Right atrium auricular region (tissue), 2 donors: ENCODE measurements around the gene EXOC6B. TPM values are rescaled to one million over a fixed set of nuclear protein-coding genes. Genes with fewer than 3 reads are reported as not detected.

Source experiments
- DNase-seq: peaks from one replicate; pipeline ENCODE4 v3.0.0-alpha.2; 2019; ENCODE audit warnings: low spot score
- H3K27ac ChIP-seq, 2 donors: fragments of 200-600 bp; sonication (generic); 1 replicate in 1 of 2; 2 replicates in 1 of 2; pipeline ENCODE4 v1.5.1; 2016 to 2019
- H3K27me3 ChIP-seq, 2 donors: fragments of 200-600 bp; sonication (generic); one replicate each; pipeline versions ENCODE4 v1.5.1 to v1.6.0; 2017 to 2019
- H3K36me3 ChIP-seq: fragments of 200-600 bp; sonication (generic); one replicate; pipeline ENCODE4 v1.5.1; 2016
- H3K4me1 ChIP-seq, 2 donors: fragments of 200-600 bp; sonication (generic); one replicate each; pipeline versions ENCODE4 v1.5.1 to v1.6.0; 2017 to 2019
- H3K4me3 ChIP-seq, 2 donors: fragments of 200-600 bp; sonication (generic); 1 replicate in 1 of 2; 2 replicates in 1 of 2; pipeline ENCODE4 v1.5.1; 2017 to 2019; ENCODE audit warnings: mild to moderate bottlenecking in 1 of 2, moderate library complexity in 1 of 2
- H3K9me3 ChIP-seq, 2 donors: fragments of 200-600 bp; sonication (generic); one replicate each; pipeline ENCODE4 v1.5.1; 2019
- CTCF ChIP-seq, 2 donors: fragments of 200-600 bp; sonication (generic); IDR thresholded peaks; one replicate each; pipeline ENCODE4 v1.5.1; 2019; ENCODE audit warnings: antibody characterized with exemption in 2 of 2
- total RNA-seq, 2 donors: library from RNA; depleted of rRNA; stranded (reverse); fragments of >200 nt; gene quantifications; one replicate each; pipeline ENCODE4 v1.1.0, GENCODE V29; 2016

Gene EXOC6B
- total RNA-seq, 2 donors from 2014 or later: 80.5 to 111 TPM

- DNase-seq: no peak
- H3K27me3 ChIP-seq: no peaks in the 10 kb centered on the region
- no peak for TF ChIP-seq CTCF (IDR thresholded peaks at IDR 0.05)
- no peaks in the 10 kb centered on the region for H3K9me3 ChIP-seq
- no peak overlapping the region for H3K27ac ChIP-seq
- peaks cover 0 to 12% of the 10 kb centered on the region in 2 donors for H3K4me1 ChIP-seq
- no peak overlapping the region for H3K4me3 ChIP-seq
- H3K36me3 ChIP-seq: no peaks in the 10 kb centered on the region
Measured at GRCh38 chr2:72236445-72237067, 589.3 kb downstream of the EXOC6B start.

- Histone ChIP-seq H3K27ac (no peak overlapping the region), H3K36me3 (no peaks in the 10 kb centered on the region), H3K27me3 (no peaks in the 10 kb centered on the region), H3K4me3 (no peak overlapping the region), H3K4me1 (peaks cover 0 to 12% of the 10 kb centered on the region in 2 donors), H3K9me3 (no peaks in the 10 kb centered on the region)
- TF ChIP-seq CTCF (IDR thresholded peaks at IDR 0.05): no peak
- no peak for DNase-seq
Measured at GRCh38 chr2:72235497-72236415, 590.1 kb downstream of the EXOC6B start.

GRCh38 chr2:72233211-72233610 lies 592.6 kb downstream of the EXOC6B start:
- no peak for DNase-seq
- TF ChIP-seq CTCF (IDR thresholded peaks at IDR 0.05): no peak
- Histone ChIP-seq H3K4me3 (no peak overlapping the region), H3K27ac (no peak overlapping the region), H3K4me1 (peaks cover 0 to 12% of the 10 kb centered on the region in 2 donors), H3K9me3 (no peaks in the 10 kb centered on the region), H3K36me3 (no peaks in the 10 kb centered on the region), H3K27me3 (no peaks in the 10 kb centered on the region)

GRCh38 chr2:72222829-72223564 lies 602.8 kb downstream of the EXOC6B start:
- no peak for TF ChIP-seq CTCF (IDR thresholded peaks at IDR 0.05)
- no peaks in the 10 kb centered on the region for H3K27me3 ChIP-seq
- H3K4me1 ChIP-seq: no peaks in the 10 kb centered on the region
- no peak overlapping the region for H3K4me3 ChIP-seq
- no peaks in the 10 kb centered on the region for H3K36me3 ChIP-seq
- no peak overlapping the region for H3K27ac ChIP-seq
- H3K9me3 ChIP-seq: no peaks in the 10 kb centered on the region
- no peak for DNase-seq

- DNase-seq: no peak
- Histone ChIP-seq H3K4me1 (no peaks in the 10 kb centered on the region), H3K36me3 (no peaks in the 10 kb centered on the region), H3K27ac (no peak overlapping the region), H3K4me3 (no peak overlapping the region), H3K27me3 (no peaks in the 10 kb centered on the region), H3K9me3 (no peaks in the 10 kb centered on the region)
- no peak for TF ChIP-seq CTCF (IDR thresholded peaks at IDR 0.05)
Measured at GRCh38 chr2:72220170-72220569, 605.7 kb downstream of the EXOC6B start.
